Inflammatory macrophage treated with lipopolysaccharide for 4 hours (primary cell): ENCODE results near the gene TCHP.
"Not testable (repeated sequence)": the region's sequence is repeated elsewhere in the genome, so short reads cannot be mapped to it uniquely, and the experiment has no call there.

Experiments used
- DNase-seq: peaks from one replicate; pipeline ENCODE4 v3.0.0-alpha.2; 2020

The TCHP gene

GRCh38 chr12:109914461-109914860, 14.4 kb downstream of the TCHP start:
- DNase-seq, result no peak

- no peak for DNase-seq
These were observed 15.3 kb downstream of the TCHP start for GRCh38 chr12:109915171-109916040.

- no peak for DNase-seq
These were observed 16.0 kb downstream of the TCHP start for GRCh38 chr12:109916045-109916444.

GRCh38 chr12:109919456-109919855, 19.4 kb downstream of the TCHP start:
- DNase-seq, result no peak

GRCh38 chr12:109920261-109920780, 20.2 kb downstream of the TCHP start:
- no peak for DNase-seq

- DNase-seq, result no peak
These were observed 21.9 kb downstream of the TCHP start for GRCh38 chr12:109921982-109922381.

- no peak for DNase-seq
These were observed 23.0 kb downstream of the TCHP start for GRCh38 chr12:109923038-109923437.

- DNase-seq, result no peak
These were observed 23.6 kb downstream of the TCHP start for GRCh38 chr12:109923481-109924245.

GRCh38 chr12:109925185-109925840, 25.2 kb downstream of the TCHP start:
- DNase-seq, result no peak

GRCh38 chr12:109926016-109926415, 25.9 kb downstream of the TCHP start:
- DNase-seq, result no peak

GRCh38 chr12:109926488-109927210, 26.6 kb downstream of the TCHP start:
- no peak for DNase-seq

GRCh38 chr12:109927622-109928021, 27.5 kb downstream of the TCHP start:
- DNase-seq, result peak; percentile 36

GRCh38 chr12:109928058-109928656, 28.1 kb downstream of the TCHP start:
- DNase-seq, result no peak

GRCh38 chr12:109929326-109929725, 29.3 kb downstream of the TCHP start:
- not testable (repeated sequence) for DNase-seq

GRCh38 chr12:109930028-109930800, 30.1 kb downstream of the TCHP start:
- DNase-seq, result no peak

GRCh38 chr12:109931143-109931542, 31.1 kb downstream of the TCHP start:
- no peak for DNase-seq

- DNase-seq, result no peak
These were observed 32.9 kb downstream of the TCHP start for GRCh38 chr12:109932878-109933503.

GRCh38 chr12:109934026-109934425, 34.0 kb downstream of the TCHP start:
- DNase-seq, result no peak

GRCh38 chr12:109937371-109937770, 37.3 kb downstream of the TCHP start:
- no peak for DNase-seq

- no peak for DNase-seq
These were observed 38.9 kb downstream of the TCHP start for GRCh38 chr12:109938947-109939346.

- no peak for DNase-seq
These were observed 39.4 kb downstream of the TCHP start for GRCh38 chr12:109939504-109939903.
